ENCODE data around the gene DENND1A.
"Not testable (repeated sequence)": the region's sequence is repeated elsewhere in the genome, so short reads cannot be mapped to it uniquely, and the experiment has no call there.

Gene DENND1A

GRCh38 chr9:123450098-123450770, 479.7 kb downstream of the DENND1A start:
- DNase-seq = no peak

GRCh38 chr9:123447934-123448646, 481.8 kb downstream of the DENND1A start:
- DNase-seq = no peak

- no peak for DNase-seq
Observed at GRCh38 chr9:123445981-123446610, 483.8 kb downstream of the DENND1A start.

GRCh38 chr9:123445116-123445515, 484.8 kb downstream of the DENND1A start:
- no peak for DNase-seq

GRCh38 chr9:123441769-123442168, 488.2 kb downstream of the DENND1A start:
- DNase-seq = no peak

- no peak for DNase-seq
Observed at GRCh38 chr9:123440256-123440655, 489.7 kb downstream of the DENND1A start.

- no peak for DNase-seq
Observed at GRCh38 chr9:123438821-123439220, 491.1 kb downstream of the DENND1A start.

GRCh38 chr9:123438321-123438720, 491.6 kb downstream of the DENND1A start:
- no peak for DNase-seq

- DNase-seq = no peak
Observed at GRCh38 chr9:123437201-123437600, 492.7 kb downstream of the DENND1A start.

GRCh38 chr9:123435471-123435870, 494.5 kb downstream of the DENND1A start:
- no peak for DNase-seq

- DNase-seq = no peak
Observed at GRCh38 chr9:123434619-123435240, 495.2 kb downstream of the DENND1A start.

GRCh38 chr9:123432331-123433236, 497.3 kb downstream of the DENND1A start:
- no peak for DNase-seq

GRCh38 chr9:123431581-123431980, 498.3 kb downstream of the DENND1A start:
- no peak for DNase-seq

- DNase-seq = not testable (repeated sequence)
Observed at GRCh38 chr9:123428450-123428849, 501.5 kb downstream of the DENND1A start.

GRCh38 chr9:123426406-123426805, 503.5 kb downstream of the DENND1A start:
- no peak for DNase-seq

GRCh38 chr9:123425836-123426365, 504.0 kb downstream of the DENND1A start:
- DNase-seq = no peak

GRCh38 chr9:123425261-123425821, 504.6 kb downstream of the DENND1A start:
- DNase-seq = no peak

- no peak for DNase-seq
Observed at GRCh38 chr9:123424552-123425225, 505.2 kb downstream of the DENND1A start.

- DNase-seq = no peak
Observed at GRCh38 chr9:123424131-123424530, 505.8 kb downstream of the DENND1A start.

GRCh38 chr9:123423311-123423640, 506.6 kb downstream of the DENND1A start:
- no peak for DNase-seq

- no peak for DNase-seq
Observed at GRCh38 chr9:123422635-123423310, 507.2 kb downstream of the DENND1A start.
